Stimulated activated naive CD8-positive, alpha-beta T cell treated with anti-CD3 and anti-CD28 coated beads, Interleukin-15, amount 100 ng/mL, for 72 hours (primary cell): ENCODE data around the gene B3GALNT2.

ENCODE experiments used
- ATAC-seq: fragments of 150-1000 bp; cut with Tn5 transposase; 2 replicates; pipeline ENCODE4 v1.10.0; 2021; ENCODE audit warnings: mild to moderate bottlenecking, moderate library complexity
- DNase-seq, 2 donors: peaks; one replicate each; pipeline ENCODE4 v3.0.0; 2021 to 2022
- H3K27ac Mint-ChIP-seq, 2 donors: one replicate each; pipeline ENCODE4 v1.8.0; 2022; ENCODE audit warnings: mild to moderate bottlenecking in 2 of 2, mixed read lengths in 2 of 2, moderate library complexity in 2 of 2
- H3K27me3 Mint-ChIP-seq: one replicate; pipeline ENCODE4 v1.8.0; 2022; ENCODE audit warnings: mixed read lengths
- H3K4me1 Mint-ChIP-seq: one replicate; pipeline ENCODE4 v1.8.0; 2022; ENCODE audit warnings: mild to moderate bottlenecking, mixed read lengths
- H3K4me3 Mint-ChIP-seq, 2 donors: one replicate each; pipeline ENCODE4 v1.8.0; 2022; ENCODE audit warnings: mild to moderate bottlenecking in 2 of 2, mixed read lengths in 2 of 2, moderate library complexity in 1 of 2
- H3K9me3 Mint-ChIP-seq, 2 donors: one replicate each; pipeline ENCODE4 v1.8.0; 2022; ENCODE audit warnings: mixed read lengths in 2 of 2

The B3GALNT2 gene

DNA sequence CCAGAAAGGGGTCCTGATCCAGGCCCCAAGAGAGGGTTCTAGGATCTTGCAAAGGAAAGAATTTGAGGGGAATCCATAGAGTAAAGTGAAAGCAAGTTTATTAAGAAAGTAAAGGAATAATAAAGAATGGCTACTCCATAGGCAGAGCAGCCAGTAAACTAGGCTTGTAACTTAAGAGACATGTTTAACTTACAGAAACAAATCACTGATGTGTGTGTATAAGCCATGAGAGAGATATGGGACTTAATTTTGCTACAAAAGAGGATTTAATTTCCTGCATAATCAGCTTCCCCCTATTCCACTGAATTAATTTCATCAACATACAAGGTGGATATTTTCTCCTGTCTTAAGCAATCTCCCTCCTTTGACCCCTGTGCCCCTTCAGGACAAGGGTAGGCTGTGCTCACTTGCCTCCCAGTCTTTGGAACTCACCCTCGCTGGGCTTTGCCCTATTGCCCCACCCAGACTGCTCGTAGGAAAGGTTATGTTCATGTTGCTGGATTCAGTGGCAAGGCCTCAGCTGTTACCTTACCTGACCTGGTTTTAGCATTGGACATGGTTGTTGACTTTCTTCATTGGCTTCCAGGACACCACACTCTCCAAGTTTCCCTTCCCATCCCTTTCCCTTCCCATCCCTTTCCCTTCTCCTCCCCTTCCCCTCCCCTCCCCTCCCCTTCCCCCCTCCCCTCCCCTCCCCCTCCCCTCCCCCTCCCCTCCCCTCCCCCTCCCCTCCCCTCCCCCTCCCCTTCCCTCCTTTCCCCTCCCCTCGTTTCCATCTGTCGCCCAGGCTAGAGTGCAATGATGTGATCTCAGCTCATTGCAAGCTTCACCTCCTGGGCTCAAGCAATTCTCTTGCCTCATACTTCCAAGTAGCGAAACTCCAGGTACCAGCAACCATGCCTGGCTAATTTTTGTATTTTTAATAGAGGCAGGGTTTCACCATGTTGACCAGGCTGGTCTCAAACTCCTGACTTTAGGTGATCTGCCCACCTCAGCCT, 92.5 kb downstream of the B3GALNT2 start:
- Mint-ChIP-seq H3K9me3 (no peaks in the 10 kb centered on the region), H3K4me3 (no peak overlapping the region), H3K4me1 (peaks cover 10% of the 10 kb centered on the region), H3K27me3 (no peaks in the 10 kb centered on the region), H3K27ac (no peak overlapping the region)
- peak; percentile 62 for ATAC-seq
- no peak for DNase-seq

DNA sequence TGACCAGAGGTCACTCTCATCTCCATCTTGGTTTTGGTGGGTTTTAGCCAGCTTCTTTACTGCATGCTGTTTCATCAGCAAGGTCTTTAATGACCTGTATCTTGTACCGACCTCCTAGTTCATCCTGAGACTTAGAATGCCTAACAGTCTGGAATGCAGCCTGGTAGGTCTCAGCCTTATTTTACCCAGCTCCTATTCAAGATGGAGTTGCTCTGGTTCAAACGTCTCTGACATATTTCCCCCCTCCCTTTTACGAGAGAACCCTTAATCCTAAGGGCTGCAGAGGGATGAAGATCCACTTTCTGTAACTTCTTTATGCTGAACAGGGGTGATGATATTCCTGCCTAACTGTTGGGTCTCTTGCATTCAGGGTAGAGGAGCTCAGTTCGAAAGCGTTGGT, 93.8 kb downstream of the B3GALNT2 start:
- no peaks in the 10 kb centered on the region for H3K27me3 Mint-ChIP-seq
- no peak for ATAC-seq
- H3K4me3 Mint-ChIP-seq, result no peak overlapping the region
- no peak for DNase-seq
- no peaks in the 10 kb centered on the region for H3K9me3 Mint-ChIP-seq
- no peak overlapping the region for H3K27ac Mint-ChIP-seq
- H3K4me1 Mint-ChIP-seq, result peaks cover 10% of the 10 kb centered on the region

DNA sequence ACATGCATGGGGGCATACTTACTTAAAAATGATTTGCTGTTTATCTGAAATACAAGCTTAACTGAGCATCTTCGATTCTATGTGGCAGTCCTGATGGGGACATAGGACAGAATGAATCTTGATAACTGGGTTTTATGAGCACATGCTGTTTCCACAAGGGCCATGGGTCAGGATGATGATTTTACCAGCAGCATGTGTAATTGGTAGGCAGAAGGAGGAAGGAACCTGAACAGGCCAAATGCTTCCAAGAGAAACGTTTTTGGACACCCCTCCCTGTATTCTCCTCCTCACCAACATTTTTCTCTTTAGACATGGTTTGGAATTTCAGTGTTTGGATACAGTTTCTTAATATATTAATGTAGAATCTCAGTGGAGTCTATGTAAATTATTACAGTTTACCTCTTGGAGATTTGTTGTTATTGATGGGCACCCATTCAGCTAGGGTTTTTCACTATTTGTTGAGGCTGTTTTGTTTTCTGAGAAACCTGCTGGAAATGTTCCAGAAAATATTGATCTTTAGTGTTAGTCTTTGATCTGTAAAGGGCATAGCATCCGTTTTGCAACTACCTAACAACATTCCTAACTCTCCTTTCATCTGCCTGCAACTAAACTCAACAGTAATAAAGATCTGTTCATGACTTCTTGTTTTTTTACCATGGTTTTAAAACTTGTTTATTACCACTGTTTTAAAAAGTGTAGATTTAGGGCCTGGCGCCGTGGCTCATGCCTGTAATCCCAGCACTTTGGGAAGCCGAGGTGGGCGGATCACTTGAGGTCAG, 95.0 kb downstream of the B3GALNT2 start:
- no peak for DNase-seq
- Mint-ChIP-seq H3K9me3 (no peaks in the 10 kb centered on the region), H3K4me1 (peaks cover 10% of the 10 kb centered on the region), H3K27me3 (no peaks in the 10 kb centered on the region), H3K27ac (no peak overlapping the region), H3K4me3 (no peak overlapping the region)
- no peak for ATAC-seq

DNA sequence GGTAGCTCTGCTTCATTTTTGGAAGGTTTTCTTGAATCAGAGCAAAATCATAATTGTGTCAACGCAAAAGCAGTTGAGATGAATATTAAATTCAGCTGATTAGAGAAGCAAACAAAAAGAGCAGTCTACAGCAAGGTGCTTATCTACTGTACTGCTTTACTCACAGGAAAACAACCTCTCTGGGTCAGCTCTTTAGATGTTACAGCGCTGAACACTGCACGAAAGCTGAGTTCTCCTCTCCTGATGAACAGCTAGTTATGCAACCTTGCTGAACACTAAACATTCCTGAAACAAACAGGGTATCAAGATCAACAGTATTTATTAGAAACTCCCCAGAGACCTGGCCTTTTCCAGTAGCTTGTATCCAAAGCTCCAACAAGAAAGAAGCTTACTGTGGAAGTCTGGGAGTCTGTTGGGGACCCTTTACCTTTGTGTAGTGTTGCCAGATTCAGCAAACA, 95.7 kb downstream of the B3GALNT2 start:
- Mint-ChIP-seq H3K9me3 (no peaks in the 10 kb centered on the region), H3K27me3 (no peaks in the 10 kb centered on the region), H3K4me3 (no peak overlapping the region), H3K4me1 (peaks cover 10% of the 10 kb centered on the region), H3K27ac (no peak overlapping the region)
- DNase-seq (no peak), ATAC-seq (no peak)

DNA sequence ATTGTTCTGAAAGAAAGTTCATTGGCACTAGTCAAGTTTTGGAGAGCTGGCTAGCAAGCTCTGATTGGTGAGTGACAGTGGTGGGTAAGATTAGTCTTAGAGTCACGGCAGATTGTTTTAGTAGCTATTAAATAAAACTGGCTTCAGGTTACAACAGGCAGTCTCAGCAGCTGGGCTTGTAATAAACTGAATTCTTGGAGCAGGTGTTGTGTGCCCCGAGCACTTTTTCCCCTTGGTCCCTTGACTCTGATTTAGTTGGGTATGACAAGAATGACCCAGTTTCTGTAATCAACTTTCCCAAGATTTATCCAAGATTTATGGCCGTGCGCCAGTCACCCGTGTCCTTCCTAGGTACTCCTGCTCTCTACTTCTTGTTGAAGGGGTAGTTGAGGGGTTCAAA, 96.8 kb downstream of the B3GALNT2 start:
- ATAC-seq, result no peak
- Mint-ChIP-seq H3K4me3 (no peak overlapping the region), H3K4me1 (peaks cover 9% of the 10 kb centered on the region), H3K27ac (no peak overlapping the region), H3K9me3 (no peaks in the 10 kb centered on the region), H3K27me3 (no peaks in the 10 kb centered on the region)
- no peak for DNase-seq

DNA sequence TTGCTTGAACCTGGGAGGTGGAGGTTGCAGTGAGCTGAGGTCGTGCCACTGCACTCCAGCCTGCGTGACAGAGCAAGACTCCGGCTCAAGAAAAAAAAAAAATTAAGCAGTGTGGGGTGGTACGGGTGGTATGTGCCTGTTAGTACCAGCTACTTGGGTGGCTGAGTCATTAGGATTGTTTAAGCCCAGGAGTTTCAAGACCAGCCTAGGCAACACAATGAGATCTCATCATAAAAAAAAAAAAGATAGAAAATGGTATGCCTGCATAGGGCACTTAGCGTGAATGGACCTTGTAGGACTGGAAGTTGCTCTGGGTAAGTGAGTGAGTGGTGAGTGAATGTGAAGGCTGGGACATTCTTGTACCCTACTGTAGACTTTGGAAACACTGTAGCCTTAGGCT, 100.1 kb downstream of the B3GALNT2 start:
- no peak overlapping the region for H3K27ac Mint-ChIP-seq
- DNase-seq (no peak), ATAC-seq (no peak)
- H3K4me3 Mint-ChIP-seq, result no peak overlapping the region
- H3K9me3 Mint-ChIP-seq, result no peaks in the 10 kb centered on the region
- H3K4me1 Mint-ChIP-seq, result peaks cover 4% of the 10 kb centered on the region
- H3K27me3 Mint-ChIP-seq, result no peaks in the 10 kb centered on the region

DNA sequence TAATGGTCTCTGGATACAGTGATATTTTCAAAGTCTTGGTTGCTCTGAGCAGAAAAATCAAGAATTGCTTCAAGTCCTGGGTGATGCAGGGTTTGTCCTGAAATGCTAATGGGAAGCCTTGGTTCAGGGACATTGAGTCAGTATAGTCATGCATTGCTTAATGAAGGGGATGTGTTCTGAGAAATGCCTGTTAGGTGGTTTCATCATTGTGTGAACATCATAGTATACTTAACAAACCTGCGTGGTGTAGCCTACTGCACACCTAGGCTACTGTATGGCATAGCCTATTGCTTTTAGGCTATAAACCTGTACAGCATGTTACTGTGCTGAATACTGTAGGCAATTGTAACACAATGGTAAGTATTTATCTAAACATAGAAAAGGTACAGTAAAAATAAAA, 100.7 kb downstream of the B3GALNT2 start:
- Mint-ChIP-seq H3K27me3 (no peaks in the 10 kb centered on the region), H3K27ac (no peak overlapping the region), H3K4me3 (no peak overlapping the region), H3K9me3 (no peaks in the 10 kb centered on the region), H3K4me1 (peaks cover 5% of the 10 kb centered on the region)
- ATAC-seq, result no peak
- no peak for DNase-seq

DNA sequence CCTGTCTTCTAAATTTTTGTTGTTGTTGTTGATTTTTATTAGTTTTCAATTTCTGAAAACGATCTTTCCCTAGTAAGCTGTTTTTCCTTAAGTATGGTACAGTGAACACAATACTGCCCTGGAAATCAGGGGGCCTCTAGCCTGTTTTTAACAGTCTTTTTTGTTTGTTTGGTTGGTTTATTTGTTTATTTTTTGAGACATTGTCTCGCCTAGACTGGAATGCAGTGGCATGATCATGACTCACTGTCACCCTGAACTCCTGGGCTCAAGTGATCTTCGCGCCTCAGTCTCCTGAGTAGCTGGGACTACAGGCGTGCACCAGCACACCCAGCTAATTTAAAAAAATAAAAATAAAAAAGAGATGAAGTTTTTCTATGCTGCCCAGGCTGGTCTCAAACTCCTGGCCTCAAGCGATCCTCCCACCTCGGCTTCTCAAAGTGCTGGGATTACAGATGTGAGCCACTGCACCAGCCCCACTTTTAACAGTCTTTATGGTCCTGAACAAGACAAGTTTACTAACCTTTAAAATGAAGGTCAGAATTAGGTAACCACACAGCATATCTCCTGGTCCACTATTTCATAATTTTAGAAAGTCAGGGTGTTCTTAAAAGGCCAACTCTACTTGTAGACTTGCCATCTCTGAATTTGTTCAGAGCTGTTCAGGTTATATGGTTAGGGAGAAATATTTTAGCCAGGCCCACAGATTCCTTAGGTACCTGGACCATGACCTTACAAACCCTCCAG, 101.6 kb downstream of the B3GALNT2 start:
- Mint-ChIP-seq H3K27me3 (no peaks in the 10 kb centered on the region), H3K9me3 (no peaks in the 10 kb centered on the region), H3K4me1 (peaks cover 5% of the 10 kb centered on the region), H3K4me3 (no peak overlapping the region), H3K27ac (no peak overlapping the region)
- ATAC-seq (no peak), DNase-seq (no peak)

DNA sequence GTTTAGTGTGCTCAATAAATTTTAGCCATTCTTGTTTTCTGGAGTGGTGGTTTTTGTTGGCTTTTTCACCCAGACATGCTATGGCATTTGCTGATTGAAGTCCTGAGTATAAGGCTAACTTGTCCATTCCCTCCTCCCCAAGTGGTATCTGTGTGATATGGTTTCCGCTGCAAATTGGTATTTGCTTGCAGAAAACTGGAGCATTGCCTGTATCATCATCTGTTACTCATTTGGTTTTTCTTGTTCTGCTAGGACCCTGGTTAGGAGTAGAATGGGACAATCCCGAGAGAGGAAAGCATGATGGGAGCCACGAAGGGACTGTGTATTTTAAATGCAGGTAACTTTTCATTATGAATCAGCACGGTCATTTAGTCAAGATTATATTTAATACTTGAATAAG, 103.0 kb downstream of the B3GALNT2 start:
- H3K27ac Mint-ChIP-seq, result no peak overlapping the region
- peaks cover 5% of the 10 kb centered on the region for H3K4me1 Mint-ChIP-seq
- no peak for ATAC-seq
- H3K27me3 Mint-ChIP-seq, result no peaks in the 10 kb centered on the region
- no peak for DNase-seq
- no peak overlapping the region for H3K4me3 Mint-ChIP-seq
- no peaks in the 10 kb centered on the region for H3K9me3 Mint-ChIP-seq
